Measurements from ENCODE around the gene TRAF3. TPM values are rescaled to one million over a fixed set of nuclear protein-coding genes. Genes with fewer than 3 reads are reported as not detected.

TRAF3 gene
- total RNA-seq, 1 experiment from 2014 or later = 37.6 TPM

DNA sequence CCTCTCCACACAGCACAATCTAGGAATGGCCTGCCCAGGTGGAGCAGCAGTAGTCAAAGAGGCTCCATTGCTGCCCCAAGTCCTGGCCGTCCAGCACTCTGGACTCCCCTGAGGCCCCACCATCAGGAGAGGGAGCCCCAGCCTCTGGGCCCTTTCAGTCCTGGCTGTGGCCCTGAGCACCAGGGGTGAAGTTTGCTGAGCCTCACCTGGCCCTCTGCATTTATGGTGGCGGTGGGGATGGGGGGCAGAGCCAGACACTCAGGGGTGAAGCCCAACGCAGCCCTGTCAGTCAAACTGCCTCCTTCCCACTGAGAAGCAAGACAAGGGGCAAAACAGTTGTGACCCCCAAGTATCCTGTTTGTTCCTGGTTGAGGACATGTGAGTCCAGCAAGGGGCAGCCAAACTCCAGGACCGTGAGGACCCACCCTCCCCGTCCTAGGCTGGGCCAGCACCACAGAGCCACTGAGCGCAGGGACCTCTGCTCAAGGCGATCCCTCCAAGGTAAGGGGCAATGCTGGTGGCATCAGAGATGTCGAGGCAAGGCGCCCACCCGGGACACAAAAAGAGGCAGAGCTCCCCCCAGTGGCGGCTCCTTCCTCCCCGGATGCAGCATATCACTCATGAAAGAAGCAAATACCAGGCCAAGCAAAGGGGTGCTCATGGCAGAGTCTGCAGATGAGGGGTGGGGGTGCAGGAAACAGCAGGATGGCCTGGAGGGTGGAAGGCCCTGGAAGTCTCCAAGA lies 140.4 kb downstream of the TRAF3 start:
- intact Hi-C loops (cut with micrococcal nuclease; ENCODE audit: unreplicated experiment) (no loop called here), in situ Hi-C loops (cut with HindIII; ENCODE audit: low pct_unique_long_range_greater_than_20kb, low sequenced_read_pairs) (no loop called here)
- Histone ChIP-seq H3K27ac (ENCODE audit: low read length) (no peak overlapping the region), H3K4me3 (ENCODE audit: low read depth in 2 of 2, low read length in 2 of 2) (no peak overlapping the region), H3K9me3 (ENCODE audit: control insufficient read depth, insufficient read depth, low read depth, low read length) (no peaks in the 10 kb centered on the region), H3K4me1 (ENCODE audit: control insufficient read depth, insufficient read depth, low read length) (no peaks in the 10 kb centered on the region; the same call in 1 of the 2 replicates), H3K27me3 (ENCODE audit: control insufficient read depth, insufficient read depth, low read length) (no peaks in the 10 kb centered on the region), H3K36me3 (ENCODE audit: control insufficient read depth, insufficient read depth, low read length) (no peaks in the 10 kb centered on the region)
- ATAC-seq (peak; percentile 22; the same call in 1 of the 2 replicates), DNase-seq (ENCODE audit: low read depth, low spot score) (no peak)
- BruUV-seq (replicated peaks) = no TSS peak
- ChIA-PET POLR2A (no interaction called here), CTCF (no interaction called here)
- TF ChIP-seq, protein P1, sequence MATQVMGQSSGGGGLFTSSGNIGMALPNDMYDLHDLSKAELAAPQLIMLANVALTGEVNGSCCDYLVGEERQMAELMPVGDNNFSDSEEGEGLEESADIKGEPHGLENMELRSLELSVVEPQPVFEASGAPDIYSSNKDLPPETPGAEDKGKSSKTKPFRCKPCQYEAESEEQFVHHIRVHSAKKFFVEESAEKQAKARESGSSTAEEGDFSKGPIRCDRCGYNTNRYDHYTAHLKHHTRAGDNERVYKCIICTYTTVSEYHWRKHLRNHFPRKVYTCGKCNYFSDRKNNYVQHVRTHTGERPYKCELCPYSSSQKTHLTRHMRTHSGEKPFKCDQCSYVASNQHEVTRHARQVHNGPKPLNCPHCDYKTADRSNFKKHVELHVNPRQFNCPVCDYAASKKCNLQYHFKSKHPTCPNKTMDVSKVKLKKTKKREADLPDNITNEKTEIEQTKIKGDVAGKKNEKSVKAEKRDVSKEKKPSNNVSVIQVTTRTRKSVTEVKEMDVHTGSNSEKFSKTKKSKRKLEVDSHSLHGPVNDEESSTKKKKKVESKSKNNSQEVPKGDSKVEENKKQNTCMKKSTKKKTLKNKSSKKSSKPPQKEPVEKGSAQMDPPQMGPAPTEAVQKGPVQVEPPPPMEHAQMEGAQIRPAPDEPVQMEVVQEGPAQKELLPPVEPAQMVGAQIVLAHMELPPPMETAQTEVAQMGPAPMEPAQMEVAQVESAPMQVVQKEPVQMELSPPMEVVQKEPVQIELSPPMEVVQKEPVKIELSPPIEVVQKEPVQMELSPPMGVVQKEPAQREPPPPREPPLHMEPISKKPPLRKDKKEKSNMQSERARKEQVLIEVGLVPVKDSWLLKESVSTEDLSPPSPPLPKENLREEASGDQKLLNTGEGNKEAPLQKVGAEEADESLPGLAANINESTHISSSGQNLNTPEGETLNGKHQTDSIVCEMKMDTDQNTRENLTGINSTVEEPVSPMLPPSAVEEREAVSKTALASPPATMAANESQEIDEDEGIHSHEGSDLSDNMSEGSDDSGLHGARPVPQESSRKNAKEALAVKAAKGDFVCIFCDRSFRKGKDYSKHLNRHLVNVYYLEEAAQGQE (IDR thresholded peaks at IDR 0.05; ENCODE audit: insufficient read depth in 1 of 2, low read depth in 2 of 2, low read length in 1 of 2) = no peak
- TF ChIP-seq SIN3A (IDR thresholded peaks at IDR 0.05; ENCODE audit: borderline replicate concordance, insufficient read depth, low read depth, low read length) (no peak), TCF7L2 (IDR thresholded peaks at IDR 0.05; ENCODE audit: low read depth, low read length) (no peak), POLR2AphosphoS5 (IDR thresholded peaks at IDR 0.05; ENCODE audit: low read depth, low read length) (no peak)
- TF ChIP-seq, protein P2, sequence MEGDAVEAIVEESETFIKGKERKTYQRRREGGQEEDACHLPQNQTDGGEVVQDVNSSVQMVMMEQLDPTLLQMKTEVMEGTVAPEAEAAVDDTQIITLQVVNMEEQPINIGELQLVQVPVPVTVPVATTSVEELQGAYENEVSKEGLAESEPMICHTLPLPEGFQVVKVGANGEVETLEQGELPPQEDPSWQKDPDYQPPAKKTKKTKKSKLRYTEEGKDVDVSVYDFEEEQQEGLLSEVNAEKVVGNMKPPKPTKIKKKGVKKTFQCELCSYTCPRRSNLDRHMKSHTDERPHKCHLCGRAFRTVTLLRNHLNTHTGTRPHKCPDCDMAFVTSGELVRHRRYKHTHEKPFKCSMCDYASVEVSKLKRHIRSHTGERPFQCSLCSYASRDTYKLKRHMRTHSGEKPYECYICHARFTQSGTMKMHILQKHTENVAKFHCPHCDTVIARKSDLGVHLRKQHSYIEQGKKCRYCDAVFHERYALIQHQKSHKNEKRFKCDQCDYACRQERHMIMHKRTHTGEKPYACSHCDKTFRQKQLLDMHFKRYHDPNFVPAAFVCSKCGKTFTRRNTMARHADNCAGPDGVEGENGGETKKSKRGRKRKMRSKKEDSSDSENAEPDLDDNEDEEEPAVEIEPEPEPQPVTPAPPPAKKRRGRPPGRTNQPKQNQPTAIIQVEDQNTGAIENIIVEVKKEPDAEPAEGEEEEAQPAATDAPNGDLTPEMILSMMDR (IDR thresholded peaks at IDR 0.05) = peak; percentile 67; the same call in 1 of the 2 replicates

DNA sequence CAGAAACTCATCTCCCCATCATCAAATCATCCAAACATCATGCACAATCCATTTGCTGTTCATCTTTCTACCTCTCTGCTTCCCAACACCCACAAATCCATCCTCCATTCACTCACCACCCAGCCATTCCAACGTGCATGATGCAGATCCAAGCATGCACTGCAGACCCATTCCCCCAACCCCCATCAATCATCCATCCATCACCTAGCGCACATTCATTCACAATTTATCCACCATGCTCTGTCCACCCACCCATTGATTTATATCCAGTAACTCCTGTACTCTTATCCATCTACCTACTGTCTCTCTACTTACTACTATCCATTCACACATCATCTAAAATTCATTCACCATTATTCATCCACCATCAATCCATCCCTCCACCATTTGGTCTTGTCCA lies 141.2 kb downstream of the TRAF3 start:
- DNase-seq (ENCODE audit: low read depth, low spot score) (no peak), ATAC-seq (no peak)
- ChIA-PET CTCF (no interaction called here), POLR2A (no interaction called here)
- no peak for TF ChIP-seq POLR2AphosphoS5 (IDR thresholded peaks at IDR 0.05; ENCODE audit: low read depth, low read length)
- no peak for TF ChIP-seq SIN3A (IDR thresholded peaks at IDR 0.05; ENCODE audit: borderline replicate concordance, insufficient read depth, low read depth, low read length)
- TF ChIP-seq TCF7L2 (IDR thresholded peaks at IDR 0.05; ENCODE audit: low read depth, low read length) = no peak
- Histone ChIP-seq H3K4me1 (ENCODE audit: control insufficient read depth, insufficient read depth, low read length) (no peaks in the 10 kb centered on the region; the same call in 1 of the 2 replicates), H3K4me3 (ENCODE audit: low read depth in 2 of 2, low read length in 2 of 2) (no peak overlapping the region), H3K27ac (ENCODE audit: low read length) (no peak overlapping the region), H3K27me3 (ENCODE audit: control insufficient read depth, insufficient read depth, low read length) (no peaks in the 10 kb centered on the region), H3K36me3 (ENCODE audit: control insufficient read depth, insufficient read depth, low read length) (no peaks in the 10 kb centered on the region), H3K9me3 (ENCODE audit: control insufficient read depth, insufficient read depth, low read depth, low read length) (no peaks in the 10 kb centered on the region)
- intact Hi-C loops (cut with micrococcal nuclease; ENCODE audit: unreplicated experiment) = no loop called here
- in situ Hi-C loops (cut with HindIII; ENCODE audit: low pct_unique_long_range_greater_than_20kb, low sequenced_read_pairs) = no loop called here
- BruUV-seq (replicated peaks) = no TSS peak

Measured in Panc1 (cell line).